Epithelial cell of proximal tubule (primary cell): Measurements from ENCODE around the gene CIT. TPM values are rescaled to one million over a fixed set of nuclear protein-coding genes. Genes with fewer than 3 reads are reported as not detected.

Experiments
- DNase-seq: peaks from one replicate; pipeline ENCODE4 v3.0.0-alpha.2; 2011; ENCODE audit warnings: low read depth
- H3K4me3 ChIP-seq: 2 replicates; pipeline ENCODE4 v1.5.1; 2011; ENCODE audit warnings: low read depth, mild to moderate bottlenecking, low read length
- CTCF ChIP-seq: conservative IDR thresholded peaks from 2 replicates; pipeline ENCODE4 v1.5.1; 2012; ENCODE audit warnings: low read depth, mild to moderate bottlenecking, low read length
- total RNA-seq: library from RNA; depleted of rRNA; stranded (reverse); fragments of >200 nt; gene quantifications from 2 replicates; pipeline ENCODE4 v1.2.3, GENCODE V29; 2015

CIT gene
- total RNA-seq, 1 donor from 2014 or later = 26.5 TPM

DNA sequence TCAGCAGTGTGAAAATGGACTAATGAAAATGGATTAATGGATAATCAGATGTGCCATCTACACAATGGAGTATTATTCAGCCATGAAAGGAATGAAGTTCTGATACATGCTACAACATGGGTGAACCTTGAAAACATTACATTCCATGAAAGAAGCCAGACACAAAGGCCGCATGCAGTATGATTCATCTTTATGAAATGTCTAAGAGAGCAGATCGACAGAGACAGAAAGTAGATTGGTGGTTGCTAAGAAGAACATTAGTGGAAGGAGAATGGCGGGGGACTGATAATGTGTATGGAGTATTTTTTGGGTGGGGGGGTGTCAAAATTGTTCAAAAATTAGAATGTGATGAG is 161.9 kb downstream of the CIT start:
- no peak for DNase-seq
- TF ChIP-seq CTCF = no peak

DNA sequence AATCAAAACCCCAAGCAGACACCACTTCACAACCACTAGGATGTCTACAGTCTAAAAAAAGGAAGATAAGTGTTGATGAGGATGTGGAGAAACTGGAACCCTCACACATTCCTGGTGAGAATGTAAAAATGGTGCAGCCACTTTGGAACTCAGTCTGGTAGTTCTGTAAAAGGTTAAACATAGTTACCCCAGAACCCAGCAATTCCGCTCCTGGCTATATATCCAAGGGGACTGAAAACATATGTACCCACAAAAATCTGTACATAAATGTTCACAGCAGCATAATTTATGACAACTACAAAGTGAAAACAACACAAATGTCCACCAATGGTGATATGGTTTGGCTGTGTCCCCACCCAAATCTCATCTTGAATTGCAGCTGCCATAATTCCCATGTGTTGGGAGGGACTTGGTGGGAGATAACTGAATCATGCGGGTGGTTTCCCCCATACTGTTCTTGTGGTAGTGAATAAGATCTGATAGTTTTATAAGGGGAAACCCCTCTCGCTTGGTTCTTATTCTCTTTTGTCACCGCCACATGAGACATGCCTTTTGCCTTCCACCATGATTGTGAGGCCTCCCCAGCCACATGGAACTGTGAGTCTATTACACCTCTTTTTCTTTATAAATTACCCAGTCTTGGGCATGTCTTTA is 162.4 kb downstream of the CIT start:
- no peak for DNase-seq
- TF ChIP-seq CTCF = no peak
- no peak overlapping the region for H3K4me3 ChIP-seq

More for the DNA sequence above, 161.9 kb downstream of the CIT start:
- no peak overlapping the region for H3K4me3 ChIP-seq

DNA sequence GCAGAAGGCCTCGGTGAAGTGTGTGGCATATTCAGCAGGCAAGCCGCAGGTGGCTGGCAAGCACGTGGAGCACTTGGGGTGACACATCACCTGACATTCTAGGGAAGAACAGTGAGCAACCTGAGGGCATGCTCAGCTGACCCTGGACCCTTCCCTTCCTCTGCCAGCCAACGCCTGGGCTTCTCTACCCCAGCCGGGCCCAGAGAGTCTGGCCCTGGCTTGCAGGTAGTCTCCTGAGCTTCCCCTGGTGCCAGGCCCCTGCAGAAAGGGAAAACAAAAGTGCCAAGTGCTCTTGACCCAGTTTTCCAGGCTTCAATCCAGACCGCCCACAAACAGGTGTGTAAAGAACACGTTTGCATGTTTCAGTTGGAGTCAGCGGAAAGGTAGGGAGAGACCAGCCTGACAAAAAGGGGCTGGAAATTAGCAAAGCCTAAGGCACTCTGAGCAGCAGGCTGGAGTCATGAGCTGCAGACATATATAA is 163.5 kb downstream of the CIT start:
- TF ChIP-seq CTCF = no peak
- no peak for DNase-seq
- no peak overlapping the region for H3K4me3 ChIP-seq

DNA sequence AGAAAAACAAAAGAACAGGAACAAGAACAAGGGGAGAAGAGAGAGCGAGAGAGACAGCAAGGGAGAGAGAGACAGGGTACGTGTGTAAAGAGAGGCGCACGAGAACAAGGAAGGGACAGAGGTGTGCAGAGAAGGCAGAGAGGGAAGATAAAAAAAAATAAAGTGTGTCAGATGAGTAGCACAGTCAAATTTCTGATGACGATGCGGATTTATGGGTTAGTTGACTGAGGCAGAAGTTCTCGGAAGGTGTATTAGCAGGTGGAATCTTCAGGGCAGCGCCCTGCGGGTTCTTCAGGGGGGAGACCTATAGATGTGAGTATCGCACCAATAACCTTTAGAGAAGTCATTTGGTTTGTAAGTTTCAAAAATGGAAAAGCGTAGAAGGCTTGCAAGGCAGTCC is 164.4 kb downstream of the CIT start:
- no peak overlapping the region for H3K4me3 ChIP-seq
- no peak for TF ChIP-seq CTCF
- no peak for DNase-seq

- TF ChIP-seq CTCF = no peak
- no peak overlapping the region for H3K4me3 ChIP-seq
- DNase-seq = no peak
Measured at GRCh38 chr12:119711693-119712092, 165.4 kb downstream of the CIT start.

DNA sequence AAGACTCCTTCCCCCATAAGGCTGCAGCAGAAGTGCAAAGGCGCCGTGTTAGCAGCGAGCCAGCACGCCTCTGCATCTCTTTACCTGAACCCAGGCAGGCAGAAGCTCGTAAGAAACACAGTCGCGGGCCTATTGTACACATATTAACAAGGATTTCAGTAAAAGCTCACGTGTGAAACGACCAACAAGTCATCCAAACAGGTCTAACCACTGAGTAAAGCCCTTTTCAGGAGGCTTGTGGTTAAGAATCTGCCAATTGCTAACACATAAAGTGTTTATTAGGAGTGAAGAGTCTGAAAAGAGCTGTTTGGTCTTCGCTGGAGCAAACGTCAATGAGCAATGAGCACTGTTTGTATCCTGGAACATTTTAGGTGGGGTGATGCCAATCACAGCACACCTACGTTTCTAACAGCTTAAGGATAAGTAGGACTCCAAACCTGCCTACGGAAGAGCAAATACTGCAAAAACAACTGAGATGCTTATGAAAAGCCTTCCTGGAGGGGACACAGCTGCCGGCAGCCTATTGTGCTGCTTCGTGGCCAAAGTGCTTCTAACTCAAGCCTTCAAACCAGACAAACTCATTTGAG is 166.1 kb downstream of the CIT start:
- no peak for DNase-seq
- no peak for TF ChIP-seq CTCF

More for the DNA sequence above, 166.1 kb downstream of the CIT start:
- H3K4me3 ChIP-seq = no peak overlapping the region
